Activated CD4-positive, alpha-beta T cell treated with anti-CD3 and anti-CD28 coated beads, Interleukin-2, amount 10 ng/mL, durations not matched to agents 7 days and 5 days (primary cell): ENCODE results near the gene FPR3. TPM values are rescaled to one million over a fixed set of nuclear protein-coding genes. Genes with fewer than 3 reads are reported as not detected.

Experiments used
- total RNA-seq, 2 experiments: library from RNA; stranded (reverse); gene quantifications; one replicate each; pipeline ENCODE4 v1.2.3, GENCODE V29; 2021

The FPR3 gene
- total RNA-seq, 2 experiments from 2014 or later = not detected

Other genes with a start within 250 kb of the FPR3 start
- gene ZNF175, start 223.9 kb upstream of the FPR3 start, total RNA-seq = 1 to 10 TPM; 7.3 to 7.4 TPM
- gene SIGLEC5, start 164.8 kb upstream of the FPR3 start, total RNA-seq = not detected
- not detected for gene SIGLEC14, start 148.3 kb upstream of the FPR3 start, total RNA-seq
- gene SPACA6, start 101.8 kb upstream of the FPR3 start, total RNA-seq = 1 to 10 TPM; 3.1 to 3.9 TPM
- not detected for gene HAS1, start 71.2 kb upstream of the FPR3 start, total RNA-seq
- gene FPR1, start 43.3 kb upstream of the FPR3 start, total RNA-seq = not detected
- gene FPR2, start 34.0 kb upstream of the FPR3 start, total RNA-seq = not detected
- 1 to 10 TPM; 7.5 to 8.9 TPM for gene ZNF577, start 92.8 kb downstream of the FPR3 start, total RNA-seq
- 10 to 100 TPM; 12.2 to 12.8 TPM for gene ZNF649, start 109.9 kb downstream of the FPR3 start, total RNA-seq
- 10 to 100 TPM in 1 of 2 experiments, 1 to 10 TPM in 1; 6.5 to 10.6 TPM for gene ZNF613, start 132.3 kb downstream of the FPR3 start, total RNA-seq
- gene ZNF350, start 191.7 kb downstream of the FPR3 start, total RNA-seq = 10 to 100 TPM; 15.5 to 17.8 TPM
- 10 to 100 TPM; 10.5 to 11.7 TPM for gene ZNF615, start 213.1 kb downstream of the FPR3 start, total RNA-seq
- 1 to 10 TPM; 9.0 to 9.9 TPM for gene ZNF614, start 233.2 kb downstream of the FPR3 start, total RNA-seq